ELF-1 (cell line): ENCODE results near the gene CRYBA2.

ENCODE experiments used
- DNase-seq: peaks from one replicate; pipeline ENCODE4 v3.0.0-alpha.2; 2016; ENCODE audit warnings: low read depth, low spot score

Gene CRYBA2

GRCh38 chr2:218999021-218999880 lies 6.0 kb upstream of the CRYBA2 start:
- DNase-seq, result peak; percentile 58

GRCh38 chr2:218998414-218999002 lies 5.3 kb upstream of the CRYBA2 start:
- DNase-seq, result peak; percentile 26

GRCh38 chr2:218997731-218998130 lies 4.5 kb upstream of the CRYBA2 start:
- DNase-seq, result no peak

- no peak for DNase-seq
Measured at GRCh38 chr2:218996937-218997336, 3.7 kb upstream of the CRYBA2 start.

- peak; percentile 89 for DNase-seq
Measured at GRCh38 chr2:218995972-218996711, 2.9 kb upstream of the CRYBA2 start.

GRCh38 chr2:218995561-218995960 lies 2.3 kb upstream of the CRYBA2 start:
- no peak for DNase-seq

- DNase-seq, result peak; percentile 39
Measured at GRCh38 chr2:218992703-218993344, 398 bp downstream of the CRYBA2 start.

GRCh38 chr2:218992196-218992595 lies 1.0 kb downstream of the CRYBA2 start:
- DNase-seq, result no peak

- peak; percentile 41 for DNase-seq
Measured at GRCh38 chr2:218991674-218992168, 1.5 kb downstream of the CRYBA2 start.

GRCh38 chr2:218990612-218991011 lies 2.6 kb downstream of the CRYBA2 start:
- no peak for DNase-seq

- no peak for DNase-seq
Measured at GRCh38 chr2:218990052-218990451, 3.2 kb downstream of the CRYBA2 start.

- DNase-seq, result no peak
Measured at GRCh38 chr2:218988650-218989049, 4.6 kb downstream of the CRYBA2 start.

GRCh38 chr2:218988164-218988563 lies 5.1 kb downstream of the CRYBA2 start:
- no peak for DNase-seq

- no peak for DNase-seq
Measured at GRCh38 chr2:218986148-218986761, 7.0 kb downstream of the CRYBA2 start.

GRCh38 chr2:218985325-218986091 lies 7.7 kb downstream of the CRYBA2 start:
- no peak for DNase-seq

- DNase-seq, result no peak
Measured at GRCh38 chr2:218985021-218985324, 8.2 kb downstream of the CRYBA2 start, which contains the start of gene FEV. Gene FEV, minus strand, starts transcription at chr2:218985184. Its CDS starts 109 bp downstream, at chr2:218985075.

- DNase-seq, result peak; percentile 50
Measured at GRCh38 chr2:218984239-218985020, 8.8 kb downstream of the CRYBA2 start.

GRCh38 chr2:218983934-218984238 lies 9.3 kb downstream of the CRYBA2 start:
- DNase-seq, result no peak

GRCh38 chr2:218983263-218983933 lies 9.8 kb downstream of the CRYBA2 start:
- DNase-seq, result peak; percentile 36
